Activated CD8-positive, alpha-beta T cell treated with anti-CD3 and anti-CD28 coated beads for 36 hours (primary cell): Measurements from ENCODE around the gene ANP32A. TPM values are rescaled to one million over a fixed set of nuclear protein-coding genes. Genes with fewer than 3 reads are reported as not detected.
A peak's percentile ranks its signal among the peaks of the same experiment; 100 is the strongest.

Source experiments
- ATAC-seq: fragments of 200-7000 bp; cut with Tn5 transposase; one replicate; pipeline ENCODE4 v1.10.0; 2021; ENCODE audit warnings: mild to moderate bottlenecking, moderate library complexity
- CTCF ChIA-PET: fragments of 350-600 bp; sonication (Branson Sonifier 250); formaldehyde crosslinking; loops from one replicate; lab custom pipeline; 2021; ENCODE audit warnings: antibody characterized with exemption; lab: Charles Lee
- POLR2A ChIA-PET: fragments of 350-600 bp; sonication (Branson Sonifier 250); formaldehyde crosslinking; loops from one replicate; lab custom pipeline; 2021; ENCODE audit warnings: antibody characterized with exemption; lab: Charles Lee
- DNase-seq: peaks from one replicate; pipeline ENCODE4 v3.0.0-alpha.2; 2020
- H3K27ac Mint-ChIP-seq: one replicate; pipeline ENCODE4 v1.8.0; 2021; ENCODE audit warnings: mild to moderate bottlenecking, mixed read lengths
- H3K27me3 Mint-ChIP-seq: one replicate; pipeline ENCODE4 v1.8.0; 2021; ENCODE audit warnings: mixed read lengths
- H3K36me3 Mint-ChIP-seq: one replicate; pipeline ENCODE4 v1.8.0; 2021; ENCODE audit warnings: low read depth, mixed read lengths
- H3K4me1 Mint-ChIP-seq: one replicate; pipeline ENCODE4 v1.8.0; 2021; ENCODE audit warnings: low read depth, mixed read lengths
- H3K4me3 Mint-ChIP-seq: one replicate; pipeline ENCODE4 v1.8.0; 2021; ENCODE audit warnings: mild to moderate bottlenecking, moderate library complexity, mixed read lengths
- H3K9me3 Mint-ChIP-seq: one replicate; pipeline ENCODE4 v1.8.0; 2021; ENCODE audit warnings: mixed read lengths
- intact Hi-C: fragments of 100-400 bp; cut with micrococcal nuclease; formaldehyde crosslinking; loops from one replicate; pipeline ENCODE4 v1.10.0; 2022
- total RNA-seq, 2 experiments: library from RNA; stranded (reverse); gene quantifications; one replicate each; pipeline ENCODE4 v1.2.3, GENCODE V29; 2021
- TF ChIP-seq, protein P1 (sequence below): fragments of 200-600 bp; IDR thresholded peaks from one replicate; pipeline ENCODE4 v1.8.0; 2022; ENCODE audit warnings: antibody characterized with exemption, mild to moderate bottlenecking

Gene ANP32A
- total RNA-seq, 2 experiments from 2014 or later: 239 to 246 TPM

DNA sequence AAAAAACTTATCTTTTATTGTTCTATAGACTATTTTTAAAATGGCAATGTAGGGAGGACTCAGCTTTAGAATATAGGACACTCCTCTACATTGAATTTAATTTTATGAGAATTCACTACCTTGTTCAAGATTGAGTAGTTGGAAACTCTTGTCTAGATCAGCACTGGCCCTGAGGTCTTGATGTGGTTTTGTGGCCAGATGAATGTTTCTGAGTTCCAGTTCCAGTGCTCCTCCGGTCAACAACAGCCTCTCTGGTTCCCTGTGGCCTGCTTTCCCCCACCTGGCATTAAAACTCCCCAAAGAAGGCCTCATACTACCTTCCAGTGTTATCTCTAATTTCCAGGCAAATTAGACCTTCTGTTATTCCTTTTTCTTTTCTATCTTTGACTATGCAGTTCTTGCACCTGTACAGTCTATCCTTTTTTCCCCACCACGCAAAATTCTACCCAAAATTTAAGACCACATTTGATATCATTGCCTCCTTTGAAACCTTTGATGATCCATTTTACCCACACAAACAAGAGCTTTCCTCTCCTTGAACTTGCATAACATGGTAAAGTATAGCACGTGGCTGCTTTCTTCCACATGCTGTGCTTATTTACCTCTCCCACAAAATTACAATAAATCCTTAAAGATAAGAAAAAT, 9.6 kb upstream of the ANP32A start:
- Mint-ChIP-seq H3K27me3 (no peaks in the 10 kb centered on the region), H3K36me3 (no peaks in the 10 kb centered on the region), H3K9me3 (no peaks in the 10 kb centered on the region), H3K4me1 (peaks cover 26% of the 10 kb centered on the region), H3K4me3 (no peak overlapping the region), H3K27ac (no peak overlapping the region)
- ChIA-PET POLR2A (interaction anchor here (4.3 kb wide), 1 partner anchor 12 kb away, joined by 26 read pairs; the partner anchor contains the start of gene ANP32A), CTCF (interaction anchor here (1.0 to 2.8 kb wide), 4 partner anchors 39 to 267 kb away, joined by 3 to 13 read pairs (median 4); no protein-coding TSS in a partner anchor)
- no peak for ATAC-seq
- DNase-seq: peak; percentile 54
- intact Hi-C loops: no loop called here
- TF ChIP-seq, protein P1, sequence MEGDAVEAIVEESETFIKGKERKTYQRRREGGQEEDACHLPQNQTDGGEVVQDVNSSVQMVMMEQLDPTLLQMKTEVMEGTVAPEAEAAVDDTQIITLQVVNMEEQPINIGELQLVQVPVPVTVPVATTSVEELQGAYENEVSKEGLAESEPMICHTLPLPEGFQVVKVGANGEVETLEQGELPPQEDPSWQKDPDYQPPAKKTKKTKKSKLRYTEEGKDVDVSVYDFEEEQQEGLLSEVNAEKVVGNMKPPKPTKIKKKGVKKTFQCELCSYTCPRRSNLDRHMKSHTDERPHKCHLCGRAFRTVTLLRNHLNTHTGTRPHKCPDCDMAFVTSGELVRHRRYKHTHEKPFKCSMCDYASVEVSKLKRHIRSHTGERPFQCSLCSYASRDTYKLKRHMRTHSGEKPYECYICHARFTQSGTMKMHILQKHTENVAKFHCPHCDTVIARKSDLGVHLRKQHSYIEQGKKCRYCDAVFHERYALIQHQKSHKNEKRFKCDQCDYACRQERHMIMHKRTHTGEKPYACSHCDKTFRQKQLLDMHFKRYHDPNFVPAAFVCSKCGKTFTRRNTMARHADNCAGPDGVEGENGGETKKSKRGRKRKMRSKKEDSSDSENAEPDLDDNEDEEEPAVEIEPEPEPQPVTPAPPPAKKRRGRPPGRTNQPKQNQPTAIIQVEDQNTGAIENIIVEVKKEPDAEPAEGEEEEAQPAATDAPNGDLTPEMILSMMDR: no peak

DNA sequence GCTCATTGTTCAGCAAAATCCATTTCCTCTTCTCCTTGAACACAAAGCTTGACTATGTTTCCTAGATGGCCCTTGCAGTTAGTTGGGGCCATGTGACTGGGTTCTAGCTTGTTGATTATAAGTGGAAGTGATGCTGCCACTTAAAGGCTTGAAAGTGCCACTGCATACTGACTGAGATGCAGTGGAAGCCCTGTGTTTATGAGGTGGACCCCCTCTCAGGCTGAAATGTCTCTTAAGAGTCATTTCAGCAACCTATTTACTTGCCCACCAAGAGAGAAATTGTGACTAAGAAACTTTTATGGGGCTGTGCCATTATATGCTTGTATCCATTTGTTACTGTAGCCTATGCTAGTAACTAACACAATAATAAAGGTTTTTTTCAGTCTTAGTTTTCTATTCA, 8.4 kb upstream of the ANP32A start:
- CTCF ChIA-PET: interaction anchor here (0.6 to 2.8 kb wide), 20 partner anchors 8 to 156 kb away, joined by 3 to 17 read pairs (median 4); partner anchors contain the start of gene ANP32A
- POLR2A ChIA-PET: interaction anchor here (0.5 to 4.3 kb wide), 3 partner anchors 10 to 45 kb away, joined by 4 to 26 read pairs (median 5); partner anchors contain the start of gene ANP32A
- intact Hi-C loops: loop anchor here (2.0 kb wide), 1 partner anchor 46 kb away; no protein-coding TSS in a partner anchor
- H3K36me3 Mint-ChIP-seq: no peaks in the 10 kb centered on the region
- peaks cover 23% of the 10 kb centered on the region for H3K4me1 Mint-ChIP-seq
- ATAC-seq: peak; percentile 96
- H3K27ac Mint-ChIP-seq: no peak overlapping the region
- no peak overlapping the region for H3K4me3 Mint-ChIP-seq
- H3K9me3 Mint-ChIP-seq: no peaks in the 10 kb centered on the region
- TF ChIP-seq, protein P1: peak; percentile 59
- DNase-seq: peak; percentile 48
- no peaks in the 10 kb centered on the region for H3K27me3 Mint-ChIP-seq

DNA sequence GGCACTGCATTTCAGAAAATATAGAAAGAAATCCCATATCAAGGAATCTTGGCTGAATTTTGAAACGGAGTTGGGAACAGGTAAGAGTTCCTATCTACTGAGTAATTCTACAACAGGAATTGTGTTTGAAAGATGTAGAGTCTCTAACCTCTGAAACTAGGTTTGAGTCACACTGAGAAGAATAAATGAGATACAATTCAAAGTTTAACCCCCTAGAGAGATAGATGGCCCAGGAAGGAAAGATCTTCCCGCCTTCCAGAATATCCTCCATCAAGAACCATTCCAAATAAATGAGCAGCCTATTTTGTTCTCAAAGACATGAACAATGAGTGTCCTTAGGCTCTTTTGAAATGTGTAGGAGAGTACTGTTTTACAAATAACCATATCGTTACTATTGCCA, 2.9 kb upstream of the ANP32A start:
- Mint-ChIP-seq H3K36me3 (peaks cover 8% of the 10 kb centered on the region), H3K4me1 (peaks cover 14% of the 10 kb centered on the region), H3K4me3 (no peak overlapping the region), H3K9me3 (no peaks in the 10 kb centered on the region), H3K27ac (no peak overlapping the region), H3K27me3 (no peaks in the 10 kb centered on the region)
- intact Hi-C loops: no loop called here
- ChIA-PET POLR2A (no interaction called here), CTCF (no interaction called here)
- DNase-seq (no peak), ATAC-seq (no peak)
- TF ChIP-seq, protein P1: no peak

DNA sequence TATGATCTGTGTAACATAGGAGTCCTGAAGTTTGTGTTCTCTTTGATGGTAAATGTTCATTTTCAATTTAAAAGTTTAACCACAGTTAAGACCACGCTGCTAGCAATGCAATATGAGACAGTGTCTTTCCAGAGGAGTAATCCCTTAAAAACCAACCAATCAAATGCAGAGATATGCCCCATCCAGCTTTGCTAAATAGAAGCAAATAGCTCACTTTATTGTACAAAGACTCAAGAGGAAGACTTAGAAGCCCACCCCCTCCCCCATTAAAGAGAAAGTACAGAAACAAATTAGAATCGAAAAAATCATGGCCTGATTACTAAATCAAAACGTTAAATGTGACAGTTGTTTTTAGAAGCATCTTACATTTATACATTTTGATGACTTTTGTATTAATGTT, 2.1 kb upstream of the ANP32A start:
- Mint-ChIP-seq H3K27me3 (no peaks in the 10 kb centered on the region), H3K27ac (no peak overlapping the region), H3K4me1 (peaks cover 14% of the 10 kb centered on the region), H3K36me3 (peaks cover 8% of the 10 kb centered on the region), H3K9me3 (no peaks in the 10 kb centered on the region), H3K4me3 (peak overlapping the region; percentile 88)
- ChIA-PET CTCF (no interaction called here), POLR2A (interaction anchor here (0.8 to 1.1 kb wide), 2 partner anchors 10 to 29 kb away, joined by 3 read pairs; no protein-coding TSS in a partner anchor)
- ATAC-seq: no peak
- no peak for DNase-seq
- intact Hi-C loops: no loop called here
- TF ChIP-seq, protein P1: no peak

DNA sequence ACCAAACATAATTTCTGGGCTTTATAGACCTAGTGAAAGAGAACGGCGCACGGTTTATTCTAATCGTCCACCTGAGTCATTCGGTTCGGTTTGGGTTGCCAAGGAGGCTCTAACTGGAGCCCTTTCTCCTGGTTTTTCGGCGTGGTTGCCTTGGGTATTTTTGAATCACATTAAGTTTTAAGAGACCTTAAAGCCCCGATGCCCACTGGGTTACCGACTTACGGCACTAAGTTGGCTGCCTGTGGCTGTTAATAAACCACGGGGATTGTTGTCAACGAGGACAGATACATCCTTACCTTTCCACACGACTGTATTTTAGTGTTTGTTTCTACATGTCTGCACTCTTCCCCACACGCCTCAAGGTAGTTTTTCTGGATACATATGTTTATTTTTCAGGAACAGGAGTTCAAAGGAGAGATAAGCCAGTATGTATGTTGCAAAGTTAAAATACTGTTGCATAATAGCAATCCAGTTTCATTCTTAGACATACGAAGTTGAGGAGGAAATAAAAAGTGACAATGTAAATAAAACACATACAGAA, 1.2 kb upstream of the ANP32A start:
- no peaks in the 10 kb centered on the region for H3K27me3 Mint-ChIP-seq
- H3K4me3 Mint-ChIP-seq: peak overlapping the region; percentile 88
- H3K27ac Mint-ChIP-seq: peak overlapping the region; percentile 80
- ChIA-PET POLR2A (interaction anchor here (0.8 to 3.4 kb wide), 2 partner anchors 9 to 41 kb away, joined by 3 to 11 read pairs; no protein-coding TSS in a partner anchor), CTCF (no interaction called here)
- DNase-seq (peak; percentile 52), ATAC-seq (no peak)
- TF ChIP-seq, protein P1: no peak
- no peaks in the 10 kb centered on the region for H3K9me3 Mint-ChIP-seq
- H3K36me3 Mint-ChIP-seq: peaks cover 12% of the 10 kb centered on the region
- intact Hi-C loops: no loop called here
- peaks cover 16% of the 10 kb centered on the region for H3K4me1 Mint-ChIP-seq
